GM12878 (cell line): ENCODE results near the gene HELZ. TPM values are rescaled to one million over a fixed set of nuclear protein-coding genes. Genes with fewer than 3 reads are reported as not detected.

Experiments
- ATAC-seq: fragments of 200-7000 bp; cut with Tn5 transposase; 3 replicates; pipeline ENCODE4 v1.9.1; 2020; ENCODE audit warnings: mild to moderate bottlenecking, moderate library complexity
- BruUV-seq: library from RNA; stranded (reverse); fragments of 400-500 nt; replicated peaks from 2 replicates; lab custom pipeline; 2021; lab: Mats Ljungman, UMichigan
- CTCF ChIA-PET: fragments of 300-600 bp; sonication (Branson Sonifier 250); formaldehyde crosslinking; extraction: SDS; loops from one replicate; lab custom pipeline; 2021; ENCODE audit warnings: inconsistent platforms; lab: Yijun Ruan, JAX
- POLR2A ChIA-PET: fragments of 350-600 bp; formaldehyde crosslinking; extraction: SDS; loops from one replicate; lab custom pipeline; 2021; ENCODE audit warnings: inconsistent platforms; lab: Charles Lee
- RAD21 ChIA-PET: fragments of 300-600 bp; sonication (Branson Sonifier 250); formaldehyde crosslinking; loops from one replicate; lab custom pipeline; 2023; ENCODE audit warnings: antibody characterized with exemption; ENCODE audit not compliant: unreplicated experiment; lab: Charles Lee
- SMC1A ChIA-PET: fragments of 300-600 bp; sonication (Branson Sonifier 250); formaldehyde crosslinking; loops from one replicate; lab custom pipeline; 2023; ENCODE audit not compliant: unreplicated experiment, uncharacterized antibody; lab: Charles Lee
- DNase-seq: peaks from one replicate; pipeline ENCODE4 v3.0.0-alpha.2; 2011; ENCODE audit warnings: low read depth, low spot score
- FAIRE-seq: peaks from 3 replicates; lab custom pipeline; 2011; peaks lifted over from hg19 to GRCh38; lab: Jason Lieb, UNC
- H2AFZ ChIP-seq: 2 replicates; pipeline ENCODE4 v1.6.0; 2011; ENCODE audit warnings: low read depth, low read length, control low read depth; ENCODE audit not compliant: control insufficient read depth
- H3K27ac ChIP-seq: 2 replicates; pipeline ENCODE4 v1.5.1; 2011; ENCODE audit warnings: control low read depth; ENCODE audit not compliant: control insufficient read depth, insufficient read depth
- H3K27me3 ChIP-seq, 2 experiments: replicated peaks in 1 of 2; 2 replicates each; pipeline versions ENCODE4 v1.6.0 to v1.6.1; 2011; ENCODE audit warnings: low read length in 1 of 2; ENCODE audit not compliant: control insufficient read depth in 2 of 2, insufficient read depth in 2 of 2
- H3K36me3 ChIP-seq, 2 experiments: 2 replicates each; pipeline ENCODE4 v1.5.1; 2011; ENCODE audit warnings: low read length in 1 of 2; ENCODE audit not compliant: control insufficient read depth in 2 of 2, insufficient read depth in 2 of 2
- H3K4me1 ChIP-seq: 2 replicates; pipeline ENCODE4 v1.6.1; 2011; ENCODE audit warnings: mild to moderate bottlenecking, low read length, moderate library complexity, mixed read lengths; ENCODE audit not compliant: control insufficient read depth, insufficient read depth
- H3K4me2 ChIP-seq: 2 replicates; pipeline ENCODE4 v1.6.0; 2011; ENCODE audit warnings: control low read depth; ENCODE audit not compliant: control insufficient read depth, insufficient read depth
- H3K4me3 ChIP-seq: fragments of 200-600 bp; sonication (generic); 2 replicates; pipeline ENCODE4 v1.5.1; 2016
- H3K79me2 ChIP-seq: 2 replicates; pipeline ENCODE4 v1.6.0; 2011; ENCODE audit warnings: low read length; ENCODE audit not compliant: control insufficient read depth, insufficient read depth
- H3K9ac ChIP-seq: 2 replicates; pipeline ENCODE4 v1.8.0; 2011; ENCODE audit warnings: low read length, control low read depth, mixed read lengths; ENCODE audit not compliant: control insufficient read depth, insufficient read depth
- H3K9me3 ChIP-seq: replicated peaks from 3 replicates; pipeline ENCODE4 v1.5.1; 2011; ENCODE audit warnings: mild to moderate bottlenecking, low read length; ENCODE audit not compliant: control insufficient read depth, insufficient read depth
- H4K20me1 ChIP-seq: 2 replicates; pipeline ENCODE4 v1.6.0; 2011; ENCODE audit not compliant: control insufficient read depth, insufficient read depth
- WGBS: methylation state at CpG from one replicate; pipeline ENCODE4 v1.1.6; 2016; ENCODE audit warnings: low lambda C conversion rate; ENCODE audit not compliant: insufficient replicate concordance, insufficient coverage; ENCODE audit errors: missing lambda C conversion rate; 5-methylcytosine and 5-hydroxymethylcytosine counted together
- in situ Hi-C: fragments of 300-500 bp; cut with MboI; formaldehyde crosslinking; loops from 9 replicates; pipeline ENCODE4 v1.14.3; 2018; ENCODE audit warnings: mixed read lengths
- intact Hi-C: fragments of 100-400 bp; cut with micrococcal nuclease; formaldehyde crosslinking; loops from one replicate; pipeline ENCODE4 v1.14.2; 2022; ENCODE audit not compliant: unreplicated experiment
- polyA plus RNA-seq, 11 experiments: library from polyadenylated mRNA; depleted of rRNA in 4 of 11; unstranded in 6 of 11; stranded (reverse) in 5 of 11; fragments of >200 nt; fragmentation: Nextera tagmentation in 4 of 11; fragmentation: Illumina TruSeq in 1 of 11; extraction: Ambion mirVana in 4 of 11; extraction: Trizol in 1 of 11; gene quantifications; 1 replicate in 1 of 11; 2 replicates in 10 of 11; pipeline versions ENCODE4 v1.2.1 to v1.2.3, GENCODE V29; 2011 to 2016; ENCODE audit warnings: inconsistent platforms in 2 of 11, missing spikeins in 2 of 11, low read depth in 1 of 11
- total RNA-seq, 4 experiments: library from RNA; depleted of rRNA in 3 of 4; stranded (reverse); fragments of >200 nt in 3 of 4; fragmentation: Illumina TruSeq in 1 of 4; extraction: Trizol in 1 of 4; gene quantifications; 2 replicates each; pipeline versions ENCODE4 v1.2.1 to v1.2.3, GENCODE V29; 2013 to 2021
- TF ChIP-seq, protein P1 (sequence below): fragments of 450-650 bp; IDR thresholded peaks from 2 replicates; pipeline ENCODE4 v1.6.1; 2017; ENCODE audit warnings: mild to moderate bottlenecking, moderate library complexity
- TF ChIP-seq, protein P2 (sequence below): IDR thresholded peaks from 2 replicates; pipeline ENCODE4 v1.6.1; 2012; ENCODE audit warnings: low read depth, low read length, improper control_type of control experiment

Gene HELZ
- total and polyA plus RNA-seq, 10 of the 15 experiments (the other 5 are each of a cell fraction or from before 2014, with no cell fraction given) = 1.5 to 36.8 (median 19.1) TPM

DNA sequence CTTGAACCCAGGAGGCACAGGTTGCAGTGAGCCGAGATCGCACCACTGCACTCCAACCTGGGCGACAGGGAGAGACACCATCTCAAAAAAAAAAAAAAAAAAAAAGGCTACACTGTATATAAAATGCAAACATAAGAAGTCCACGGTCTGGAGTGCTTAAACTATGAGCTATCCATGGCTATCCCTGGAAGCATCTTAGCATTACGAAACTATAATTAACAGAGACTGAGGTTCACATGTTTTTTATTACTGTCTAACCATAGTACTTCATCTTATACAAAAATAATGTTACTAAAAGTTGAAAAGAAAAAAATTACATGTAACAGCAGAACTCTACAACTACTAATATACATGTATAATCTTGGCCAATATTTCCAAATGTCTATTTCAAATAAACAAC is 32.8 kb downstream of the HELZ start:
- Histone ChIP-seq H3K9ac (no peak overlapping the region), H3K4me3 (no peak overlapping the region), H3K36me3 (peaks cover 5 to 6% of the 10 kb centered on the region in 2 experiments; a peak in 3 of 4 replicates), H3K79me2 (no peaks in the 10 kb centered on the region), H3K4me2 (no peak overlapping the region), H3K9me3 (no peaks in the 10 kb centered on the region), H3K27ac (no peak overlapping the region), H2AFZ (no peak overlapping the region), H4K20me1 (no peaks in the 10 kb centered on the region), H3K27me3 (no peaks in the 10 kb centered on the region), H3K4me1 (no peaks in the 10 kb centered on the region)
- no peak for DNase-seq
- in situ Hi-C loops = no loop called here
- FAIRE-seq = no peak
- TF ChIP-seq, protein P1, sequence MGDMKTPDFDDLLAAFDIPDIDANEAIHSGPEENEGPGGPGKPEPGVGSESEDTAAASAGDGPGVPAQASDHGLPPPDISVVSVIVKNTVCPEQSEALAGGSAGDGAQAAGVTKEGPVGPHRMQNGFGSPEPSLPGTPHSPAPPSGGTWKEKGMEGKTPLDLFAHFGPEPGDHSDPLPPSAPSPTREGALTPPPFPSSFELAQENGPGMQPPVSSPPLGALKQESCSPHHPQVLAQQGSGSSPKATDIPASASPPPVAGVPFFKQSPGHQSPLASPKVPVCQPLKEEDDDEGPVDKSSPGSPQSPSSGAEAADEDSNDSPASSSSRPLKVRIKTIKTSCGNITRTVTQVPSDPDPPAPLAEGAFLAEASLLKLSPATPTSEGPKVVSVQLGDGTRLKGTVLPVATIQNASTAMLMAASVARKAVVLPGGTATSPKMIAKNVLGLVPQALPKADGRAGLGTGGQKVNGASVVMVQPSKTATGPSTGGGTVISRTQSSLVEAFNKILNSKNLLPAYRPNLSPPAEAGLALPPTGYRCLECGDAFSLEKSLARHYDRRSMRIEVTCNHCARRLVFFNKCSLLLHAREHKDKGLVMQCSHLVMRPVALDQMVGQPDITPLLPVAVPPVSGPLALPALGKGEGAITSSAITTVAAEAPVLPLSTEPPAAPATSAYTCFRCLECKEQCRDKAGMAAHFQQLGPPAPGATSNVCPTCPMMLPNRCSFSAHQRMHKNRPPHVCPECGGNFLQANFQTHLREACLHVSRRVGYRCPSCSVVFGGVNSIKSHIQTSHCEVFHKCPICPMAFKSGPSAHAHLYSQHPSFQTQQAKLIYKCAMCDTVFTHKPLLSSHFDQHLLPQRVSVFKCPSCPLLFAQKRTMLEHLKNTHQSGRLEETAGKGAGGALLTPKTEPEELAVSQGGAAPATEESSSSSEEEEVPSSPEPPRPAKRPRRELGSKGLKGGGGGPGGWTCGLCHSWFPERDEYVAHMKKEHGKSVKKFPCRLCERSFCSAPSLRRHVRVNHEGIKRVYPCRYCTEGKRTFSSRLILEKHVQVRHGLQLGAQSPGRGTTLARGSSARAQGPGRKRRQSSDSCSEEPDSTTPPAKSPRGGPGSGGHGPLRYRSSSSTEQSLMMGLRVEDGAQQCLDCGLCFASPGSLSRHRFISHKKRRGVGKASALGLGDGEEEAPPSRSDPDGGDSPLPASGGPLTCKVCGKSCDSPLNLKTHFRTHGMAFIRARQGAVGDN = no peak
- TF ChIP-seq, protein P2, sequence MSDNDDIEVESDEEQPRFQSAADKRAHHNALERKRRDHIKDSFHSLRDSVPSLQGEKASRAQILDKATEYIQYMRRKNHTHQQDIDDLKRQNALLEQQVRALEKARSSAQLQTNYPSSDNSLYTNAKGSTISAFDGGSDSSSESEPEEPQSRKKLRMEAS = no peak
- no peak for ATAC-seq
- POLR2A ChIA-PET = interaction anchor here (0.5 kb wide), 1 partner anchor 79 kb away, joined by 7 read pairs; no protein-coding TSS in a partner anchor
- no TSS peak for BruUV-seq
- RAD21 ChIA-PET = no interaction called here
- SMC1A ChIA-PET = interaction anchor here (1.0 to 1.8 kb wide), 2 partner anchors 28 to 80 kb away, joined by 3 to 4 read pairs; no protein-coding TSS in a partner anchor
- intact Hi-C loops = no loop called here
- CTCF ChIA-PET = interaction anchor here (1.4 kb wide), 1 partner anchor 11 kb away, joined by 4 read pairs; no protein-coding TSS in a partner anchor
- 65% methylated on average over 2 of the region's 5 CpGs for WGBS
